GM18873 (cell line): ENCODE results near the gene SPATA32.

Experiments used
- ATAC-seq: cut with Tn5 transposase; IDR thresholded peaks from one replicate; pipeline ENCODE4 v1.9.1; 2021; ENCODE audit warnings: mild to moderate bottlenecking, moderate library complexity, moderate number of reproducible peaks; ENCODE audit not compliant: unreplicated experiment, low FRiP score

The SPATA32 gene

DNA sequence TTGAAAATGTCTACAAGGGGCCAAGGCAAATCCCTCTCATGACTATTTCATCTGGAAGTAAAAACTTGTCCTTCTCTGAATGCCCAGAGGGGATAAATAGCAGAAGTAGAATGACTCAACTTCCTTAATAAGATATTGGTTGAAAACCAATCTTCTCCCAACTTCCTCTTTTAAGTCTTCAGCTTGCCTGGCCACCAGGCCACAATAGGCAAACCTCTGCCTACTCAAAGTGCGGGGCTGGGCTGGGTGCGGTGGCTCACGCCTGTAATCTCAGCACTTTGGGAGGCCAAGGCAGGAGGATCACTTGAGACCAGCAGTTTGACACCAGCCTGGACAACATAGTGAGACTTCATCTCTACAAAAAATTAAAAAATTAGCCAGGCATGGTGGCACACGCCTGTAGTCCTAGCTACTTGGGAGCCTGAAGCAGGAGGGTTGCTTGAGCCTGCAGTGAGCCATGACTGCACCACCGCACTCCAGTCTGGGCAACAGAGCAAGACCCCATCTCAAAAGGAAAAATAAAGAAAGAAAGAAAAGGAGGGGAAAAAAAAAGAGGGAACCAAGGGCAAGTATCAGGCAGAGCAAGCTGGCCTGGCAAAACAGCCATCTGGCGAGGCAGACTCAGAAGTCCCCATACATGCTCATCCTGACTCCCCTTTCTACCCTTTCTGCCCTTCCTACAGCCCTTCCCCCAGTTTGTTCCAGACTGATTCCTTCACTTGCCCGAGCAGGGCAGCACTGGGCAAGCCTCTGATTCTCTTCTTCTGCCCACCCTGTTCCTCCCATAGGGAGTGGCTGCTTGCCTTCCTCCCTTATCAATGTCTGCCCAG lies 34.3 kb upstream of the SPATA32 start:
- no peak for ATAC-seq

DNA sequence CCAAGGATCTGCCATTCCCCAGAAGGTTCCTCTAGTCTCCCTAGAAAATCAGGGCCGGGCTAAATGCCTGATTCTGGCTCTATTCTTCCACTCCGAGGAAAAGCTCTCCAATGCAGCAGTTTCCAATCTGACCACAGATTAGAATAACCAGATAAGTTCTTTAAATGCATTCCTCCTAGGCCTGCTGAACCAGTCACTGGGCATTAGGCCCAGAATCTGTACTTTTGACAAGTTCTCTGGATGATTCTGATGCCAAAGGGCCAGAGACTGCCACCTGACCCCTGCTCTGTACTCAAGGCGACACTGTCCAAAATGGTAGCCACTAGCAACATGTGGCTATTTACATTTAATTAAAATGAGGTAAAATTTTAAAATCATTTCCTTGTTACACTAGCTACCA lies 32.6 kb upstream of the SPATA32 start:
- ATAC-seq: no peak

DNA sequence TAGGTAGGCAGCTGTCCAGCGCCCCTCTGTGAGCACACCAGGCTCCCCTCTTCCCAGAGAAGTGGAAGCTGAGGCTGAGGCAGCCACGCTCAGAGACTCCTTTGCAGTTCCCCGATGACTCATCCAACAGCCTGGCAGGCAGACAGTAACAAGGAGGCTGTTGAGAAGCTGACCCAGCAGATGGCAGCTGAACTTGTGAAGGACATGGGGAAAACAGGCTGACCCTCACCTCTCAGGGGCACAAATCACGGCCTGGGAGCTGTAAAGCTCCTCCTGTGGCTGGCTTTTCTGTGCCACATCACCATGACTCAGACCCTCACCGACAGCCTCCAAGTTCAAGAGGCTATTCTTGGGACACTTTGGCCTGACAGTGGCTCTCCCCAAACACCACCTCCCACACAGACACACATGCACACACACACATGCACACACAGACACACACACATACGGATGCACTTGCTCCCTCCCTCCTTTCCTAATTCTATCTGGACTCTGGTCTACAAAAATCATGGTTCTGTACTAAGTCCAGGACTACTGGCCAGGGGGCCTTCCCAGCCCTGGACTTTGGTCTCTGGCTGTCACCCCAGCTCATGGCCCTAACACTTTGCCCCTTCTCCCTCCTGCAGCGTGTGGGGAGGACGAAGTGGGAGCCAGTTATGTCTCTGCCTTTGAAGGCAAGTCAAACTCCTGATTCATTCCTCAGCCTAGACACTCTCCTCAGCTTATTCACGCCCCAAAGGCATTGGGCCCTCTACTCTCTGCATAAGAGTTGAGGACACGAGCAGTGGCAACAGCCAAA lies 31.7 kb upstream of the SPATA32 start:
- ATAC-seq: no peak

GRCh38 chr17:45292696-45293412 lies 31.0 kb upstream of the SPATA32 start:
- no peak for ATAC-seq

DNA sequence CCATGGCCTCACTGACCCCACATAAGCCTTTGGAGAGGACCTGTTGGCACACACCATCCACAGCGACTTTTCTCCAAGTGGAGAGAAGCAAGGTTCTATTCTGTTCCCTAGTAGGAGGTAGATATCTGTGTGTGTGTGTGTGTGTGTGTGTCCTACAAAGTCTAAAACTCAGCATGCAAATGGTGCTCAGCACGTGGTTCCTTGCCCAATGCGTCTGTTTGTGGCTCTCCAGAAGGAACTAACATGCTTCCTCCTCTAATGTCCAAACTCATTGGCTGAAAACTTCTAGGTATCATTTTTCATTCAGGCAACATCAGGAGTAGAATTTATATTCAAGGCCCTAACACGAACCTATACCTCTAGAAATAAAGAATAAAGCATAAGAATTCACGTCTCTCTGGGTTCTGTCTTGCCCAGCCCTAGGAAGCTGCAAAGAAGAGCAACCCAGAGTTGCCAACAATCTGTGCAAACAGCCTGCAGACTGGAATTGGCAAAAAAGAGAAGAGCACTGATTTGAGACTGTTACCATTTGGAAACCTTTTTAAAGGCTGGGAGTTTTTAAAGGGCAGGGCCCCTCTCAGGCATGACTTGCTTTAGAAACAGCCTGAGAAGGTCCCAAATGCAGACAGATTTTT lies 29.4 kb upstream of the SPATA32 start:
- ATAC-seq: no peak

DNA sequence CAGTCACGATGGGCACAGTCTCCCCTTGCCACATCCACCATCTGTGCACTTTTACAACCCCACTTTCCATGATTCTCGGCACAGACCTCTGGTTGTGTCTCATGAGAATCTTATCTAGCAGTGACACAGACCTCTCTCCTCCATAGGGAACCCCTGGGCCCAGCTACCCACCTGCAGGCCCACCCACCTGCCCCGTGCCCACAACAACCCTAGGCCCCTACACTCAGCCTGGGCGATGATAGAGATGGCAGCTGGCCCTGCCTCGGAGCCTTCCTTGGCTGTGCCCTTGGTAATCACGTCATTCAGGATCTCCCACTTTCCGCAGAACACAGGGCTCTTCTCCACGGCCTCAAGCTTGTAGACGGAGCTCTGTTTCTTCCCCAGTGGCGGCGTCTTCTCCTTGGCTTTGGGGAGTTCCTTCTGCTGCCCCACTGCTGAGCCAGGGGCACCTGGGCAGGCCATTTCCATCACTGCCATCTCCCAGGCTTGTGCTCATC lies 28.4 kb upstream of the SPATA32 start:
- ATAC-seq: no peak

- no peak for ATAC-seq
Measured at GRCh38 chr17:45289301-45290268, 27.7 kb upstream of the SPATA32 start.

DNA sequence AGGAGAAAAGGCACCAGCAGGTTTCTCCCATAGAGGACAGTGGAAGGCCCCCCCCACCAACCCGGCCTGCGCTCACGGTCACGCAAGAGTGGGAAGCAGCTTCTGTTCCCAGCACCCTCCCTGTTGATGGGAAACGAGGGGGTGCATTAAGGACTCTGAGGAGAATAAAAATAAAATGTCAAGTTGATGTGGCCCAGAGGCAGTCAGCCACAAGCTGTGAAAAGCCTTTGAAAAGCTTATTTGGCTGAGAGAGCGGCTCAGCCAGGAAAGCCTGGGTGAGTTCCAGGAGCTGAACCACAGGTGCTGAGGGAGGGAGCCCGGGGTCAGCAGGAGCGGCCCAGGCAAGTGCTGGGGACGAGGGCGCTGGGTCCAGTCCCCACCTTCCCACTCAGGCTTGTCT lies 26.9 kb upstream of the SPATA32 start:
- ATAC-seq: no peak

DNA sequence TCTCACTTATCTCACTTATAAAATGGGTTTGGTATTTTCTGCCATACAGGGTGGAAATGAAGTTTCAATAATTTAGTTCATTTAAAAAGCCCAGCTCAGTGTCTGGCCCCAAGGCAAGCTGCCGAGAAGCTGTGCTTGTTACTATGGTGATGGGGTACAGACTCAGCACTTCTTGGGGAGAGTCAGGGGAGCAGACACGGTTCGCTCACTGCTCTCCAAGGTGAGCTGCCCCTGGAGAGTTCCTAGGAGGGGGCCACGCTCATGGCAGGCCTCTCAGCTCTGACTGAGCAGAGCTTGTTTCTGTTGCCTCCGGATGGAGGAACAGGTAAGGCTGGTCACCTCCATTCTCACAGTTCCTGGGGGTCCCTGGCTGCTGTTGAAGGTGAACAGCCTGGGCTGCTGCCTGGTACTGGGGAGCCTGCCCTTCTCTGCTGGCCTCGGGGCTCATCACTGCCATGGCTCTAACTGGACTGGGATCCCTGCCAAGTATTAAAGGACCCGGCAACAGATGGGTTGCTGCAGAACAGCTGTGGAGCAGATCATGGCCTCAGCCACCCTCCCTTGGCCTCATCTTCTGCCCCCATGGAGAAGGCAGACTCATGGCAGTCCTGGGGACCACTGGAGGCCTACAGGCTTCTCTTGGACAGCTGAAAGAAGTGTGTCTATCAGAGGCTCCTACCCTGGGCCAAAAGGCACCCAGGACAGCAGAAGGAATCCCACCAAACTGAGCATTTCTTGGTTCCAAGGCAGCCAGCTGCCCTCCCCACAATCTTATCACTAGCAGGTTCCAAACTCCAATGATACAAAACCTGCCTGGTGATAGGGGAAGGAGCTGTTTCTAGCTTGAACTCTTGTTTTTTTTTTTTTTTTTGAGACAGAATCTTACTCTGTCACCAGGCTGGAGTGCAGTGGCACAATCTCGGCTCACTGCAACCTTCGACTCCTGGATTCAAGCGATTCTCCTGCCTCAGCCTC lies 25.9 kb upstream of the SPATA32 start:
- ATAC-seq: no peak

DNA sequence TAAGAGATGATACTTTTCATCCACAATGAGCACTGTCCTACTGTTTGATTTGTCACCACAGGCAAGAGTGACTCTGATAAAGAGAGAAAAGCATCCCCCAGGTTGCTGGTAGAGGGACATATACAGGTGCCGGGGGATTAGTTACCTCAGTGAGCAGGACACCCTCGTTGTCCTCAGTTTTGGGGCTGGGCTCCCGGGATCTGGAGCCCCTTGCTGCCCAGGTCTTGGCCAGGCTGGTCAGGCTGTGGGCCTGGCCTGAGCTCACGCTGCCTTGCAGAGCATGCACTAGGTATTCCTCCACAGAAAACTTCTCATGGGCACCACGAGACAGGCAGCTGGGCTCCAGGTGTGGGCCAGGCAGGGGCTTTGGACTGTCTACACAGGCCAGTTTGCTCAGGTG lies 24.4 kb upstream of the SPATA32 start:
- ATAC-seq: no peak

DNA sequence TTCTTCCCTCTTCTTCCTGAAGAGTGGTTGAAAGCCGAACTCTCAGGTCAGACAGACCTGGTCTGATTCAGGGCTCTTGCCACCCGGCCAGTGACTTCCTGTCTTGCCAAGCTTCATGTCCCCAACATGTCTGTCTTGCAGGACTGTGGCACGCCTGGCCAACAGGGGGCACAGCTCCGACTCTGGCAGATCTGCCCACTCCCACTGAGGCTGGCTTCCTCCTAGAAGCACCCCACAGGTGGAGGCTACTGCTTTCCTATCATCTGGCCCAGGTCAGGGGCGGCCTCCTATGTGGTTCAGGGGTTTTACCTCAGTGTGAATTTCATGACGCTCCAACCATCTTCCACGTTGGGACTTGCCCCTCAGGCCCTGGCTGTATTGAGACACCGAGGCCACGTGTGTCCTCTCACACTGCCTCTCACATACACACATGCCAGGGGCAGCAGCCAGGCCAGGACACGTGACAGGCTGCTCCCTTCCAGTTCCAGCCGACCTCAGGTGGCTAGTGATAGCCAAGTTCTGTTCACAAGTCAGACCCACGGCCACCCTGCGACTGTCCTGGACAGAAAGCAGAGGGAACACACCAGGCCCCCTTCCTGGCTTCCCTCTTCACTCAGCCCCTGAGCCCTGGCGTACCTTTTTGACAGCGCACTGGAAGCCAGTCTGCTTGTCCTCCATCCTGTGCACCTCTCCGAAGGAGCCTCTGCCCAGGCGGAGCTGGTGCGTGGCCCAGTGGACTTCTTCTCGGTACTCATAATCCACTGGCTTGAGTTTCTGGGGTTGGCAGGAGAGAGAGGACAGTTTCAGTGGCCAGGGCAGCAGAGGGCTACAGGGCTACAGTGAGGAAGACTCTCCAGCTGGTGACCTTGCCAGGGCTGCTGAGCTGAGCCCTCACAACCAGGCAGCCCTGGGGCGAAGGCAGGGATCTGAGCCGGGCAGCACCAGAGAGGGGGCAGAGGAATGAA lies 22.6 kb upstream of the SPATA32 start:
- ATAC-seq: no peak

- ATAC-seq: no peak
Measured at GRCh38 chr17:45283711-45284110, 21.8 kb upstream of the SPATA32 start.

DNA sequence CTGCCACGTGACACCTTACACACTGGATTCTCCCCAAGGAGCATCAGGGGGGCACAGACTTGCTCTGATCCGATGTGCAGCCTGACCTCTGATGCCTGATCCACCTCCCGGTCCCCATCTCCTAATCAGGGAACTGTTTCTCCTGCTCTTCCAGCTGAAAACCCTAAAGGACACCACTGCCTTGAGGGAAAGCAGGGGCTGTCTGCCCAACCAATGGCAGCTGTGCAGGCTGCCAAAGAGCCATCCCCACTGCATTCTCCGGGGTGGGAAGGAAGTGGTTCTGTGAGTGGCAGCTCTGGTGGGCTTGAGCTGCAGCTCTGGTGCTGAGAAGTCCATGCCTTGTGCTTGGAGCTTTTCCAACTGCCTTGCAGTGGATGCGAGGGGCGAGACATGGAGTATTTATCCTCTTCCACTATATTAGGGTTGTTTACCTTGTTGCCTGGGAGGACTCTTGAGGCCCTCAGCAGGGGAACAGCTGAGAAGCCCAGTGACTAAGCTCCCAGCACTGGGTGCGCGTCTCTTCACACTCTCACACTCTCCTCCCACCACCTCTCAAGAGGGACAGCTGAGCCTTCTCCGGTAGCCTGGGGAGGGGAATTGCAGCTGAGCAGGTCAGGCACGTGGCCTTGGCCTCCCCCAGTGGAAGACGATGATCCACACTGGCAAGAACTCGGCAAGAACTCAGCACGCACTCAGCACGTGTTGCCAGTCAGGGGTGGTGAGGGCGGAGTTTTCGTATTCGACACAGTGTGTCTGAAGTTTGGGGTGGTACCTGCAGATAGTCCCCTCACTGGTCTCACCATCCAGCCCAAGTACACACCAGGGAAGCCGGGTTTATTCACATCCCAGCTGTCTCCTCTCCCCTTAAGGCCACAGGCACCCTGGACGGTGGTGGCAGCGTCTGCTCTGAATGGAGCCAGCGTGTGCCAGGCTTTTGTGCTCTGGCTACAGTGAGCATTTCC lies 21.1 kb upstream of the SPATA32 start:
- no peak for ATAC-seq

DNA sequence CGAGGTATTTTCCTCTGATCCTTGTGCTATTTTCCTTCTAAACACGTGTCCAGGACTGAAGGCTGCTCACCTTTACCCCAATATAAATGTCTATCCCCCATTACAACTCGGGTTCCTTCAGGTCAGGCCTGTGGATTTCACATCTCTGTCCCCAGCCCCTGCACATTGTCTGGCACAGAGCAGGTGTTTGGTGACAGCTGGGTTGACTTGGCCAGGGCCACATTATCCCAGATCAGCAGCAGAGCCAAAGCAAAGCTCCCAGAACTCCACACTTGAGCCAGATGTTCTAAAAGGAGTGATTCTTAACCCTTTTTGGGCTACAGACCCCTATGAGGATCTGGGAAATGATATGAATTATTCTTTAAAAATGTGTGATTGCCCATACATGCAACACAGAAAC lies 18.0 kb upstream of the SPATA32 start:
- ATAC-seq: no peak

- ATAC-seq: no peak
Measured at GRCh38 chr17:45277992-45278391, 16.1 kb upstream of the SPATA32 start.
